ENCODE measurements around the gene IGF1. TPM values are rescaled to one million over a fixed set of nuclear protein-coding genes. Genes with fewer than 3 reads are reported as not detected.

IGF1 gene
- total and polyA plus RNA-seq, 9 of the 15 experiments (the other 6 are each of a cell fraction or from before 2014, with no cell fraction given) = 3.7 to 13.9 (median 4.5) TPM

GRCh38 chr12:102415515-102415914 is 64.8 kb downstream of the IGF1 start (continued):
- TF ChIP-seq MXD1 (CRISPR knock-in tag; IDR thresholded peaks at IDR 0.05; ENCODE audit: borderline replicate concordance, poor library complexity, severe bottlenecking) = no peak
- no peak for TF ChIP-seq FOXM1 (IDR thresholded peaks at IDR 0.05; ENCODE audit: low read depth)
- TF ChIP-seq FOXM1 (CRISPR knock-in tag; IDR thresholded peaks at IDR 0.05; ENCODE audit: low read depth) = no peak
- no peak for TF ChIP-seq SIN3A (IDR thresholded peaks at IDR 0.05; ENCODE audit: borderline replicate concordance in 2 of 2, control insufficient read depth in 1 of 2, low read depth in 2 of 2, low read length in 2 of 2)
- no peak for TF ChIP-seq ZBTB8A (IDR thresholded peaks at IDR 0.05; ENCODE audit: partially characterized antibody)
- no peak for TF ChIP-seq HDAC1 (IDR thresholded peaks at IDR 0.05)
- TF ChIP-seq MTA2 (IDR thresholded peaks at IDR 0.05; ENCODE audit: low read depth) = no peak
- TF ChIP-seq NFXL1 (CRISPR knock-in tag; IDR thresholded peaks at IDR 0.05) = no peak

- H3K9me1 ChIP-seq (ENCODE audit: control insufficient read depth, insufficient read depth, low read length) = no peaks in the 10 kb centered on the region
- BruUV-seq (replicated peaks) = no TSS peak
- no peaks in the 10 kb centered on the region for H3K79me2 ChIP-seq (ENCODE audit: control insufficient read depth, insufficient read depth, low read length)
- no peak overlapping the region for H3K4me3 ChIP-seq
- H2AFZ ChIP-seq (ENCODE audit: low read depth, low read length) = no peak overlapping the region
- in situ Hi-C loops (cut with MboI) (no loop called here), intact Hi-C loops (cut with micrococcal nuclease) (no loop called here)
- H4K20me1 ChIP-seq (replicated peaks; ENCODE audit: control insufficient read depth, insufficient read depth, low read length) = no peaks in the 10 kb centered on the region
- H3K27ac ChIP-seq (ENCODE audit: extremely low read depth, low read depth, low read length) = no peak overlapping the region
- ATAC-seq (no peak), FAIRE-seq (no peak), DNase-seq (ENCODE audit: extremely low read depth in 1 of 4, low spot score in 3 of 4) (no peak)
- POLR2A ChIA-PET = no interaction called here
- CTCF ChIA-PET (ENCODE audit: low intra/inter-chr PET ratio) = no interaction called here
- H3K4me1 ChIP-seq (replicated peaks in 1 of 2; ENCODE audit: control insufficient read depth in 2 of 2, insufficient read depth in 2 of 2, low read length in 2 of 2) = peaks cover 0 to 4% of the 10 kb centered on the region in 2 experiments; a peak in 2 of 5 replicates
- H3K27me3 ChIP-seq (ENCODE audit: control insufficient read depth in 2 of 2, insufficient read depth in 2 of 2, low read length in 2 of 2) = no peaks in the 10 kb centered on the region
- no peak overlapping the region for H3K9ac ChIP-seq (ENCODE audit: insufficient read depth in 1 of 2, low read depth in 2 of 2, low read length in 2 of 2)
- H3K36me3 ChIP-seq (ENCODE audit: control insufficient read depth, insufficient read depth, low read length) = no peaks in the 10 kb centered on the region
- H3K4me2 ChIP-seq (ENCODE audit: insufficient read depth, low read length) = no peak overlapping the region
- TF ChIP-seq E2F4 (CRISPR knock-in tag; IDR thresholded peaks at IDR 0.05; ENCODE audit: low read depth) (no peak), ZNF408 (CRISPR knock-in tag; IDR thresholded peaks at IDR 0.05; ENCODE audit: low read depth) (no peak), RNF2 (IDR thresholded peaks at IDR 0.05) (no peak), CCAR2 (IDR thresholded peaks at IDR 0.05; ENCODE audit: low read depth, low read length) (no peak), ZNF124 (CRISPR knock-in tag; IDR thresholded peaks at IDR 0.05) (no peak), ZNF507 (tag; conservative IDR thresholded peaks at IDR 0.05) (no peak), HBP1 (CRISPR knock-in tag; IDR thresholded peaks at IDR 0.05) (no peak), PCBP1 (IDR thresholded peaks at IDR 0.05; ENCODE audit: low read depth, low read length, poor library complexity, severe bottlenecking) (no peak), MCM7 (IDR thresholded peaks at IDR 0.05) (no peak)
- no peaks in the 10 kb centered on the region for H3K9me3 ChIP-seq (replicated peaks; ENCODE audit: control insufficient read depth, insufficient read depth, low read depth, low read length)
- WGBS (ENCODE audit: insufficient coverage, low coverage, missing lambda C conversion rate) = 61% methylated on average over 5 of the region's 5 CpGs
Measured at GRCh38 chr12:102413396-102413795, 67.0 kb downstream of the IGF1 start.

Data from K562 (cell line).